Body of pancreas (tissue), 4 donors: ENCODE measurements around the gene TMEM95. TPM values are rescaled to one million over a fixed set of nuclear protein-coding genes. Genes with fewer than 3 reads are reported as not detected.

Experiments used
- ATAC-seq: fragments of 150-250 bp; one replicate; pipeline ENCODE4 v1.9.1; 2016
- DNase-seq, 4 donors: peaks; one replicate each; pipeline ENCODE4 v3.0.0-alpha.2; 2019
- H3K27ac ChIP-seq, 4 donors: fragments of 200-600 bp; sonication (generic); 1 replicate in 3 of 4; 2 replicates in 1 of 4; pipeline versions ENCODE4 v1.5.1 to v1.6.1; 2016 to 2019; ENCODE audit warnings: mild to moderate bottlenecking in 1 of 4, mixed read lengths in 1 of 4, moderate library complexity in 1 of 4
- H3K27me3 ChIP-seq, 2 donors: fragments of 200-600 bp; sonication (generic); one replicate each; pipeline ENCODE4 v1.6.0; 2016; ENCODE audit warnings: mild to moderate bottlenecking in 1 of 2
- H3K36me3 ChIP-seq, 2 donors: fragments of 200-600 bp; sonication (generic); replicated peaks in 1 of 2; 2 replicates each; pipeline ENCODE4 v1.5.1; 2016; ENCODE audit warnings: low read depth in 2 of 2; ENCODE audit not compliant: insufficient read depth in 1 of 2
- H3K4me1 ChIP-seq: fragments of 200-600 bp; sonication (generic); one replicate; pipeline ENCODE4 v1.6.0; 2016
- H3K4me3 ChIP-seq, 2 donors: fragments of 200-600 bp; sonication (generic); 1 replicate in 1 of 2; 2 replicates in 1 of 2; pipeline ENCODE4 v1.5.1; 2016 to 2019
- H3K9me3 ChIP-seq, 3 donors: fragments of 200-600 bp; sonication (generic); 1 replicate in 2 of 3; 2 replicates in 1 of 3; pipeline ENCODE4 v1.5.1; 2016
- POLR2A ChIP-seq, 3 donors: fragments of 450-650 bp; IDR thresholded peaks; one replicate each; pipeline ENCODE4 v1.6.1; 2016; ENCODE audit warnings: antibody characterized with exemption in 3 of 3, mild to moderate bottlenecking in 2 of 3
- WGBS, 2 donors: methylation state at CpG; one replicate each; pipeline ENCODE4 v1.1.5; 2017; 5-methylcytosine and 5-hydroxymethylcytosine counted together
- intact Hi-C: fragments of 100-400 bp; cut with DNase I; formaldehyde crosslinking; loops from one replicate; pipeline ENCODE4 v1.15.1; 2023
- total RNA-seq, 2 donors: library from RNA; depleted of rRNA; stranded (reverse); fragments of >200 nt; gene quantifications; one replicate each; pipeline ENCODE4 v1.1.0, GENCODE V29; 2016
- TF ChIP-seq, protein P1 (sequence below), 7 experiments: fragments of 450-650 bp in 4 of 7; fragments of 200-600 bp in 3 of 7; sonication (generic) in 3 of 7; IDR thresholded peaks; one replicate each; pipeline ENCODE4 v1.5.1; 2016 to 2019; ENCODE audit warnings: antibody characterized with exemption in 7 of 7

Gene TMEM95
- total RNA-seq, 2 donors from 2014 or later = not detected

DNA sequence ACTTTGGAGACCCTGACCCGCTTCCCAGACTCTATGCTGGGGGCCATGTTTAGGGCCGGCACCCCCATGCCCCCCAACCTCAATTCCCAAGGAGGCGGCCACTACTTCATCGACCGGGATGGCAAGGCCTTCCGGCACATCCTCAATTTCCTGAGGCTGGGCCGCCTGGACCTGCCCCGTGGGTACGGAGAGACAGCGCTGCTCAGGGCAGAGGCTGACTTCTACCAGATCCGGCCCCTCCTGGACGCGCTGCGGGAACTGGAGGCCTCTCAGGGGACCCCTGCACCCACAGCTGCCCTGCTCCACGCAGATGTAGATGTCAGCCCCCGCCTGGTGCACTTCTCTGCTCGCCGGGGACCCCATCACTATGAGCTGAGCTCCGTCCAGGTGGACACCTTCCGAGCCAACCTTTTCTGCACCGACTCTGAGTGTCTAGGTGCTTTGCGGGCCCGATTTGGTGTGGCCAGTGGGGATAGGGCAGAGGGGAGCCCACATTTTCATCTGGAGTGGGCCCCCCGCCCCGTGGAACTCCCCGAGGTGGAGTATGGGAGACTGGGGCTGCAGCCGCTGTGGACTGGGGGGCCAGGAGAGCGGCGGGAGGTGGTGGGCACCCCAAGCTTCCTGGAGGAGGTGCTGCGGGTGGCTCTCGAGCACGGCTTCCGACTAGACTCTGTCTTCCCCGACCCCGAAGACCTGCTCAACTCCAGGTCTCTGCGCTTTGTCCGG, 1.9 kb upstream of the TMEM95 start:
- intact Hi-C loops = no loop called here
- 78 to 85% methylated on average over 12 to 33 of the region's 37 CpGs for WGBS, 2 donors
- no peak for DNase-seq
- Histone ChIP-seq H3K4me3 (no peak overlapping the region), H3K4me1 (peaks cover 60% of the 10 kb centered on the region), H3K27me3 (no peaks in the 10 kb centered on the region), H3K27ac (peak overlapping the region in 3 of 4 donors; percentile 97 to 99 (median 98)), H3K9me3 (no peaks in the 10 kb centered on the region), H3K36me3 (no peaks in the 10 kb centered on the region)
- TF ChIP-seq POLR2A (IDR thresholded peaks at IDR 0.05) = no peak
- TF ChIP-seq, protein P1, sequence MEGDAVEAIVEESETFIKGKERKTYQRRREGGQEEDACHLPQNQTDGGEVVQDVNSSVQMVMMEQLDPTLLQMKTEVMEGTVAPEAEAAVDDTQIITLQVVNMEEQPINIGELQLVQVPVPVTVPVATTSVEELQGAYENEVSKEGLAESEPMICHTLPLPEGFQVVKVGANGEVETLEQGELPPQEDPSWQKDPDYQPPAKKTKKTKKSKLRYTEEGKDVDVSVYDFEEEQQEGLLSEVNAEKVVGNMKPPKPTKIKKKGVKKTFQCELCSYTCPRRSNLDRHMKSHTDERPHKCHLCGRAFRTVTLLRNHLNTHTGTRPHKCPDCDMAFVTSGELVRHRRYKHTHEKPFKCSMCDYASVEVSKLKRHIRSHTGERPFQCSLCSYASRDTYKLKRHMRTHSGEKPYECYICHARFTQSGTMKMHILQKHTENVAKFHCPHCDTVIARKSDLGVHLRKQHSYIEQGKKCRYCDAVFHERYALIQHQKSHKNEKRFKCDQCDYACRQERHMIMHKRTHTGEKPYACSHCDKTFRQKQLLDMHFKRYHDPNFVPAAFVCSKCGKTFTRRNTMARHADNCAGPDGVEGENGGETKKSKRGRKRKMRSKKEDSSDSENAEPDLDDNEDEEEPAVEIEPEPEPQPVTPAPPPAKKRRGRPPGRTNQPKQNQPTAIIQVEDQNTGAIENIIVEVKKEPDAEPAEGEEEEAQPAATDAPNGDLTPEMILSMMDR (IDR thresholded peaks at IDR 0.05) = no peak
- no peak for ATAC-seq

DNA sequence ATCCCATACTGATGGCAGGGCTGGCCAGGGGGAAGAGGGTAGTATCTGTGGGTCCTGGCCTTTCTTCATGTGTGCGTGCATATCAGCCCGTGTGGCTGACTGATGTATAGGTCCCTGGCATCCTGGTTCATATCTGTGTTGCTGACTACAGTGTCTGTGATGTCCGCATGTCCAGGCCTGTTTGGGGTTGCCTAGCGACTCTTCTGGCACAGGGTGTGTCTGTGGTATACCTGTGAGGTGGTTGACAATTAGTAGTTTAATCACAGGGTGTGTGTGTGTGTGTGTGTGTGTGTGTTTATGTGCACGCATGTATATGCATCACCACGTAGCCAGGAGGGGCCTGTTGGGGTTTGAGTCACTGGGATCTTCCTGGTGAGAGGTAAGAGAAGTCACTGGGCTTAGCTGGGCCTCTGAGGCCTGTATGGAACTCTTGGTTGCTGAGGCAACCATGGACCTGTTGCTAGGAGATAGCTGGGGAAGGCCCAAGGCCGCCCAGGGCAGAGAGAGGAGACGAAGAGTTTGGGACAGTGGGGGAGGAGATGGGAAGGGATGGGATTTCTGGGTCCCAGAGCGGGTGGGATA, 603 bp upstream of the TMEM95 start:
- H3K9me3 ChIP-seq = no peaks in the 10 kb centered on the region
- H3K4me3 ChIP-seq = no peak overlapping the region
- peaks cover 50% of the 10 kb centered on the region for H3K4me1 ChIP-seq
- ATAC-seq = no peak
- no peak for TF ChIP-seq POLR2A (IDR thresholded peaks at IDR 0.05)
- TF ChIP-seq, protein P1 (IDR thresholded peaks at IDR 0.05) = no peak
- DNase-seq = no peak
- intact Hi-C loops = no loop called here
- H3K36me3 ChIP-seq = no peaks in the 10 kb centered on the region
- no peak overlapping the region for H3K27ac ChIP-seq
- 61 to 68% methylated on average over 8 to 9 of the region's 9 CpGs for WGBS, 2 donors
- no peaks in the 10 kb centered on the region for H3K27me3 ChIP-seq

DNA sequence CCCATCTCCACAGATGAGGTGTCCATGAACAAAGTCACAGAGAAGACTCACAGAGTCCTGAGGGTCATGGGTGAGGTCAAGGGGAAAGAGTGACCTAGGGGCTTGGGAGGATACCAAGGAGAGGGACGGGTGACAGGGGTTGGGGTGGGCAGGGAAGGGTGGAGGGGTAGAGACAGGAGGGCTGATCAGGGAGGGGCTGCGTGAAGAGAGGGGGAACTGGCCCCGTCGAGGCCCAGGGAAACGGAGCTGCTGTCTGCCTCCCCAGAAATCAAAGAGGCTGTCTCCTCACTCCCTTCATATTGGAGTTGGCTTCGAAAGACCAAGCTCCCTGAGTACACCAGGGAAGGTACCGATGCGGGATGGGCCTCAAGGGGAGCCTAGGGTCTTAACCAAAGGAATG, 617 bp downstream of the TMEM95 start:
- H3K27ac ChIP-seq = no peak overlapping the region
- H3K9me3 ChIP-seq = no peaks in the 10 kb centered on the region
- H3K36me3 ChIP-seq = no peaks in the 10 kb centered on the region
- no peak overlapping the region for H3K4me3 ChIP-seq
- intact Hi-C loops = no loop called here
- H3K27me3 ChIP-seq = no peaks in the 10 kb centered on the region
- ATAC-seq = no peak
- H3K4me1 ChIP-seq = peaks cover 39% of the 10 kb centered on the region
- WGBS, 2 donors = 67 to 81% methylated on average over 8 of the region's 8 CpGs
- TF ChIP-seq POLR2A (IDR thresholded peaks at IDR 0.05) = no peak
- no peak for DNase-seq

DNA sequence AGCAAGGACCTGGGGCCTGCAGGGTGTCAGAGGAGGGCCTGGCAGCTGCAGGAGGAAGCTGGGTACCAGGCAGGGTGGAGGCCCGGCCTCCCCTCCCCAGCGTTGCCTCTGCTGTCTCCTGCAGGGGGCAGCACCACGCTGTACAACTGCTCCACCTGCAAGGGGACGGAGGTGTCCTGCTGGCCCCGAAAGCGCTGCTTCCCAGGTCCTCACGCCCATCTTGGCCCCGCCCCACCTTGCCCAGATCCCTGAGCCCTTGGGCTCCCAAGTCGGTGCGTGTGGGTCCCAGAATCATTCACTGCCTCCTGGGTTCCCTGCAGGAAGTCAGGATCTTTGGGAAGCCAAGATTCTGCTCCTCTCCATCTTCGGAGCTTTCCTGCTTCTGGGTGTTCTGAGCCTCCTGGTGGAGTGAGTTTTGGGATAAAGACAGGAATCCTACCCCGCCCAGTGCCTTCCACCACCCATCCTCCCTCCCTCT, 1.2 kb downstream of the TMEM95 start:
- WGBS, 2 donors = 5 to 13% methylated on average over 4 to 12 of the region's 12 CpGs
- ATAC-seq (peak; percentile 38), DNase-seq (peak; percentile 86 to 89 (median 88))
- no peaks in the 10 kb centered on the region for H3K36me3 ChIP-seq
- no peaks in the 10 kb centered on the region for H3K9me3 ChIP-seq
- intact Hi-C loops = no loop called here
- no peak for TF ChIP-seq POLR2A (IDR thresholded peaks at IDR 0.05)
- TF ChIP-seq, protein P1 (IDR thresholded peaks at IDR 0.05) = peak; percentile 76 to 95 (median 91)
- H3K4me1 ChIP-seq = peaks cover 34% of the 10 kb centered on the region
- no peaks in the 10 kb centered on the region for H3K27me3 ChIP-seq
- no peak overlapping the region for H3K4me3 ChIP-seq
- H3K27ac ChIP-seq = no peak overlapping the region

DNA sequence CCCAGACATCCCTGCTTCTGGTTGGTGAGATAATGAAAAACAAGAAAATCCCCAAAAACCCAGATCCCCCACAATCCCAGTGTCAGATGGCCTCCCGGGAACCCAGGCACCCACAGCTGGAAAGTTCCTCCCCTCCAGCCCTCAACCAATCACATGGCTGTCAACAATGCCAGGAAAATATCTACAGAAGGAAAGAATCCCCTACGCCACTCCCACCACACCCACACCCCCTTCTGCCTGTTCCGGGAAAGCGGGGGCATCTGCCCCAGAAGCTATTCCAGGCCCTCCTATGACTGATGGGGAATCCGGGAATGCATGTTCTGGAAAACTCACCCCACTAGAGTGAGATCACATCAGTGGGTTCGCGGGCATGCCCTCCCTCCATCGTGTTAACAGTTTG, 1.8 kb downstream of the TMEM95 start:
- no peaks in the 10 kb centered on the region for H3K9me3 ChIP-seq
- intact Hi-C loops = no loop called here
- H3K27ac ChIP-seq = no peak overlapping the region
- no peak for DNase-seq
- H3K36me3 ChIP-seq = no peaks in the 10 kb centered on the region
- H3K4me3 ChIP-seq = no peak overlapping the region
- H3K4me1 ChIP-seq = peaks cover 31% of the 10 kb centered on the region
- no peak for TF ChIP-seq POLR2A (IDR thresholded peaks at IDR 0.05)
- TF ChIP-seq, protein P1 (IDR thresholded peaks at IDR 0.05) = no peak
- 60 to 77% methylated on average over 8 of the region's 8 CpGs for WGBS, 2 donors
- no peaks in the 10 kb centered on the region for H3K27me3 ChIP-seq
- ATAC-seq = no peak
